Activated CD4-positive, CD25-positive, alpha-beta regulatory T cell treated with anti-CD3 and anti-CD28 coated beads, Interleukin-2, amount 50 U/mL, for 72 hours (primary cell): ENCODE data around the gene CD180.

Experiments used
- DNase-seq: peaks from one replicate; pipeline ENCODE4 v3.0.0; 2021

CD180 gene

DNA sequence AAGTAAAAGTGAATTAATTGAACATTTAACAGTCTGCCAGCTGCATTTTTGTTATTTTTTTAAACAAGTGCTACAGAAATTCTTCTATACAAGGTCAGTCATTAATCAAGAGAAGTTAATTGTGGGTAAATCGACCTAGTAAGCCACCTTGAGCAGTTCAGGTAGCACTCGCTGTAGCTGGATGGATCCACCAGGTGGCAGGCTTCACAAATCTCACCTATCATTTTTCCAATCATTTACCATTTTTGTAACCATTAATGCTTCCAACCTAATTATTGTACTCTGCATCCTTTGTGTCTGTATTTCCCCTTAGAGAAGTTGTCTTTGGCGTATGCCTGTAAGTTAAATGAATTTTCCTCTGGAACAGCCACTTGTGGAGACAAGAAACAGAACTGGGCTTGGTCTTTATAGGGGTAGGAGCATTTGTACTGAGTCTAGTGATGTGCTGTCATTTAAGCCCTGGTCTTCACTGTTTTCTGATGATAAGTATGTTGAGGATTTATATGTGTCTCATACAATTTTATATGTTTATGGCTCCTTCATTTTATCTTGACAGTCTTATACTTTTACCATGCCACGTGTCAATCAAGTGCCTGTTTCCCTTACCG lies 39.5 kb downstream of the CD180 start:
- DNase-seq, result peak; percentile 37

DNA sequence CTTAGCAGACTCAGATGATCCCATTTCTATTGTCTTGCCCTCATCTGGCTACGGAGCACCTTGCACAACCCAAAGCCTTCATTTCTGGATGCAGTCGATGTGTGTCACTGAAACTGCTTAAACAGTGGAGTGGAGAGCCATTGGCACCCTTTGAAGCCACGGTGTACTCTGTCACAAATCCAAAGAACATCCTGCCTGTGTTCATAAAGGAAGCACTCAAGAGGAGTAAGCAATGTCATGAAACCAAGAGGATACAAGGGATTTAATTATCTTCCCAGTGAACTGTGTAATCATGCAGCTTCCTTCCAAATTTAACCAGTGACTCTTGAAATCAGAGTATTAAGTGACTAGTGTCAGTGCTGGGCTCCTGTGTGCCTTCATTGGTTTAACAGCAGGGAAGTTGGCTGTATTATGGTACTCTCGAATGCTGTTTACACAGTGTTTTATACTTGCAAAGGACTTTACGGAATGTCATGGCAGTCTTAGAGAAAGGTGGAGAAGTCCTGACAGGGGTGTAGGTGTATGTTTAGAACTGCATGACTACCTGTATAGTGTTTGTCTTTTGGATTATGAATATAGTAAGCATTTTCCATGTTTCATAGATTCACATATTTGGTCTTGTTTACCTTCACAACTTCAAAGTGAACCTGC lies 41.9 kb downstream of the CD180 start:
- no peak for DNase-seq

DNA sequence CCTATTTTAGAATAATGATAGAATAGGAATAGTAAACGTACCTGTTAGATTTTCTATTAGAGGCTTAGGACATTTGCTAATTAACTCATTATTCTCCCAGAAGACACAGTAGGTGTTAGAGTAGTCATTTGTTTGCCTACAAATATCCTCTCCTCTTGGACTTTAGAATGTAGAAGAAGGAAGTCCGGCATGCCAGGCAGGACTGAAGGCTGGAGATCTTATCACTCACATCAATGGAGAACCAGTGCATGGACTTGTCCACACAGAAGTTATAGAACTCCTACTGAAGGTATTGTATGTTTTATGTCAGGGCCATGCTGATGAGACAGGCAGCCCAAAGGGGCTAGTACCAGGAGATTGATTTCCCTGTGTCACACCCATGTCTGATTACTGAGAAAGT lies 43.3 kb downstream of the CD180 start:
- DNase-seq, result no peak

DNA sequence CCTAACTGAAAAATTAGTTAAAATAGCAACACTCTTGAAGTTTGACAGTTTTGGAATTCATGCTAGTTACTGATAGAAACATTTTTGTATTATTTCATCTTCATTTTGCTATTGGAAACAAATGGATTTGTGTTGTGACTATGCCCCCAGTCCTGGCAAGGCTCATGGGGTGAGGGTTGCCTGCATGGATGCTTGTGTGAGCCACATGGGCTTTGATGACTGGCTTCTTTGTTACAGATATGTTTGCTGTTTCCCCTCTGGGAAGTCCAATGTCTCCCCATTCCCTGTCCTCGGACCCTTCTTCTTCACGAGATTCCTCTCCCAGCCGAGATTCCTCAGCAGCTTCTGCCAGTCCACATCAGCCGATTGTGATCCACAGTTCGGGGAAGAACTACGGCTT lies 44.2 kb downstream of the CD180 start:
- DNase-seq, result no peak

DNA sequence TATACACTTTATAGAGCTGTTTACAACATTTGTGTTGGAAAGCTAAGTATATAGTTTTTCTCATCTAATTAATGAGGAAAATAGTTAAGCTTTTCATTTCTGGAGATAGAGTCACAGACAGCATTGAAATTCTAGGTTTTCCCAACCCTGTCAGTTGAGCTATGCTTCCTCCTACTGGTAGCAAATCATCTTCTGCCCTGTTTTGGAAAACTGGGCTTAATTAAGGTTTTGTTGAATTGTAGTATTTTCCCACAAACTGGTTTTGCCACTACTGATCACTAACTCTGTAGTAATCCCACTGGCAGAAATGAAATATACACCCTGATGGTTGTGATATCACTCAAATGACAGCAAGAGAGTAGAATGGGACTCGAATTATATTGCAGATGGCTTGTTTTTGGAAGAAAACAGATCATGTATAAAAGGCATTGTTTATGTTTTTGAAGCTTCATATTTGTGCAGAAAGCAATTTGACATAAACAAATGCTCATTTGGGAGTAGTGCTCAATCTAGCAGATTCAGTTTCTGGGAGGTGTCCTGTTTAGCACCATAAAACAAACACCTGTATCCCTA lies 46.6 kb downstream of the CD180 start:
- DNase-seq, result no peak

DNA sequence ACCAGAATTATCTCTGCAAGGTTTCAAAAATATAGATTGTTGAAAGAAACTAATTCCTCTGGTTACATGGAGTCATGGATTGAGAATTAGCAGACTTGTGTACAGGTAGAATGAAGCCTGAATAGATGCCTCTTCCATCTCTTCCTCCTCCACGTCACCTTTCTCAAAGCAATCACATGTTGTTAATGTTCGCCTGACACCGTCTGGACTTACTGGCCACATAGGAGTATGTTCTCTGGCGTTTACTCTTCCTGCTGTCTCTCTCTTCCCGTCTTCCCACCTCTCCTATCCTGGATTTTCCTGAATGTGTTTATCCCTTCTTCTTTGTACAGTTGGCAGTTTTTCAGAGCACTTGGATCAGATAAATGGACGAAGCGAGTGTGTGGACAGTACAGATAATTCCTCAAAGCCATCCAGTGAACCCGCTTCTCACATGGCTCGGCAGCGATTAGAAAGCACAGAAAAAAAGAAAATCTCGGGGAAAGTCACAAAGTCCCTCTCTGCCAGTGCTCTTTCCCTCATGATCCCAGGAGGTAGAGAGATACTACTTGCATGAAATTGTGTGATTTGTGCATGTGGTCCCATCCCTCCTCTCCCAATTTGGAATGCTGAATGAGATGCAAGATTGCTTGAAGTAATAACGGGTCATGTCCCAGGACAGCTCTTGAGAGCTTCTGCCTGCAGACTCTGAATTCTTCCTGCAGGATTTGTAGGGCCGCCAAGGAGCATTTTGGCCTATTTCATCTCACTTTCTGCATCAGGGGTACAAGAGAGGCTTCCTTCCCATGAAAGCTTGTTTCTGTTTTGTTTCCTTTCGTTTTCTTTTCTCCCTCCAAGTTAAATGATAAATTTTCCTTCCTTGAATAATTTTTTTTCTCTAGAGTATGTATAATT lies 47.3 kb downstream of the CD180 start:
- DNase-seq, result no peak

DNA sequence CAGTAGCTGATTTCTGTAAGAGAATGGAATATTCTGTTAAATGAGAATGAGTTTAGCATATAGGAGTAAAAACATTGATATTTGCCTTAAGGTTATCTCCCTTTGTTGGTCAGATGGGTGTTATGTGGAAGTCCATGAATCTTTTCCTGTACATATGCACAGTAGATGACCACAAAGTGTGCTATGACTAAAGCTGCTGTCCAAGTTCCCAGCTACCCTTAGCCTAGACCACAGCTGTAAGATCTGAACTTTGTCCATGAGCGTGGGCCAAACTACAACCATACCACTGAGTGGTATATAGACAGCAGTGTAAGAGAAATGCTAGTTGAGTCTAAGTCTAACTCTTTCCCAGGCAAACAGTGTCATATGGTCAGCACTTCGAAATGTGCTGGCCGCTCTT lies 48.8 kb downstream of the CD180 start:
- no peak for DNase-seq

DNA sequence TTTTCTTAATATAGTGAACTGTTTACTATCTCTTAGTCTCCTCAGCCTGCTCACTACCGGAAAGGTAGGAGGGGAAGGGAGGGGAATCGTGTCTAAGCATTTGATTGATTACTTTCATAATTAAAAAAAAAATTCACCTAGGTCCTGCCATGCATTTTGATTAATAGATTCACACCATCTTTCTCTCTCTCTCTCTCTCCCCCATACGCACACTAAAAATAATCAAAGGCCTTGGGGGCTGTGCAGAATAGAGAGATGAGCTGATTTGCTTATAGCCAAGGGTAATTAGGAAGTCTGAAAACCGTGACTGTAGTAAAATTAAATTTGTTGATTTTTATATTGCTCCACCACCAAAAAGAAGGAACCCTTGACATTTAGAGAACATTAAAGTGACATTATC lies 49.6 kb downstream of the CD180 start:
- no peak for DNase-seq

DNA sequence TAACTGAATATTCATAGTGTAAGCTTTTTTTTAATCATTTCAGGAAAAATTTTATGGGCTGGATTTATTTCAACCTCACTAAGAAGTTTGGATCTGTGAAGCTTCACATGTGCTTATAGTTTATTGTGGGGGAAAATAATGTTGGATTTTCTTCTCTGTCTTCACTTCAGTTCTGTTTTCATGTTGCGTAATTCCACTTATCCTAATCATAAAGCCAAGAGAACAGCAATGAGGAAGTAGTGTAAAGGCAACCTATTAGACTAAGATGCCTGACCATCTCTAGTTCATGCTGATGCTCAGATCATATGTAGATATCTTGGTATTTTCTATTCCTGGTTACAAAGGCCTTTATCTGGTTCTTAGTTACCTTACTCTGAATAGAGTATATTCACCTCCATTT lies 50.0 kb downstream of the CD180 start:
- DNase-seq, result no peak

DNA sequence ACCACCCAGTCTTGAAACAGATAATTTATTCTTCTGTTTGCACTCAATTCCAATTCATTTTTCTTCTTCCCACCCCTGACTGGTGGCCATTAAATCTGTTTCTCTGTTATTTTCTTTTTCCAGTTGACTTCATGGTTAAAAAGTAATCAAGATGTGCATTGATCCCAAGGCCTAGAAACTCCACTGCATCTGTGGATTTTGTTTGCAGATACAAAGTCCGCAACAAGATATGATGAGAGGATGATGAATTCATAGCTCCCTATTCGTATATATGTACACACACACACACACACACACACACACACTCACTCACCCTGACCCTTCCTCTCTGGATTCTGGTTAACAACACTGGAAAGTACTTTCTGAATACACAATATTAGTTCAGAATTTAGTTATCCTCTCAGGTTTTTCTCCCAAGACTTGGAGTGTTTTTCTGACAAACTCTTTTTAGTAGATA lies 52.4 kb downstream of the CD180 start:
- DNase-seq, result no peak

DNA sequence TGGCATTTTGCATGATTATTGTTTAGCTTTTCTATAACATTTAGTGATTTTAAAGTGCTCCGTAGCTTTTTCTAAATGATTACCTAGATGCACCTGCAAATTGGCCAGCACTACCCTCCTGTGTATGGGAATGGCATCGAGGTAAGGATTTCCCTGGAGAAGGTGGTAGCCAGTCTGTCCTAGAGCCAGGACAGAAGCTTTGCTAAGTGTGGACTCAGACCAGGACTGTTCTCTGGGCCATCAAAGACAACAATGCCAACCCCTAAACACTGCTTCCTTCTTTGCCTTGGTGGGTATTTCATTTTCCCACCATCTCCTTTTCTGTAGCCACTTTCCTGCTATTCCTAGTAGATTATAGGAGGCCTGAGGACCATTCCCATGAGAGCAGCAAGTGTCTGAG lies 53.0 kb downstream of the CD180 start:
- no peak for DNase-seq

DNA sequence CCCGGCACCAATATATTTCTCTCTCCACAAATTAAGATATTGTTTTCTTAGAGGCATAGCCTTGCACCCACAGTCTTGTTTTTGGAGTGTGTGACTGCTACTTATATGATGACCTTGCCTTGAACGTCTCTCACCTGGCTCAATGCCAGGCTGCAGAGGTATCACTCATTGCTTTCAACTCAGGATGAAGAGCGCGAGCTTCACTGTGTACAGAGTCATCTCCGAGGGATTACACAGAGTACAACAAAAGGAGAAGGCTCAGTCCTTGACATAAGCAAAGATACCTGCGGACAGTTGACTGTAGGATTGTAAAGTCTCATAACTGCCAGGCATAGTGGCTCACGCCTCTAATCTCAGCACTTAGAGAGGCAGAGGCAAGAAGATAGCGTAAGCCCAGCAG lies 53.8 kb downstream of the CD180 start:
- DNase-seq, result no peak

DNA sequence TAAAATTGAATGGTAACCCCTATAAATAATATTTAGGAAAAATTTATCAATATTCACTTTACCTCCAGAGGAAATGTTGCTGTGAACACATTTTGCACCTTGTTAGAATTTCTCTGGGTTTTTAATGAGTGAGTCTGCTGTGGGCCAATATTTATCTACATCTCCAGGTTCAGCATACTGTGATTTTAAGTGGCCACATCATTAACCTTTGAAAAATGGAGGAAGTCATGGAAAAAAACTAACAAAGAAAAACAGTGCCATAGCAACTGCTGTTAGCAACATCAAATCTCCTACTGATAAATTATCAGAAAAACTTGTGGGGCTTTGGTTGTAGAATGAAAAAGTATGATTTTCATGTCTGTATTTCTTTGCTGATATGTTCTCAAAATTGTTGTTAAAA lies 55.0 kb downstream of the CD180 start:
- no peak for DNase-seq

DNA sequence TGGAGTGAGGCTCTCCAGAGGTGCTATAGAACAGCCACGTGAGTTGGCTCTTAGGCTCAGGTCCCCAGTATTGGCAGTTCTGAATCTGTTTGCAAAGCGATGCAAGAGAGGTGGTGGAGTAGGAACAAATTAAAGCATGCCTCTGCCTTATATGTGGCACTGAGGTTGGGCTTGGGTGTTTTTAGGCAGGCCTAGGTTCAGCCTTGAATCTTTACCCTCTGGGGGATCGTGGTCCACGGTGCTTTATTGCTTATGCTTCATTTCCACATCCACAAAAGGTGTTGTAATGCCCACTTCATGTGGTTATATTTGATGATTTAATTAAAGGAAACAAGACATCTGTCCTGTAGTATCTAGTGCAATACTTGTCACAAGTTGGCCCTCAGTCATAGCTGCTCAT lies 56.2 kb downstream of the CD180 start:
- DNase-seq, result no peak

DNA sequence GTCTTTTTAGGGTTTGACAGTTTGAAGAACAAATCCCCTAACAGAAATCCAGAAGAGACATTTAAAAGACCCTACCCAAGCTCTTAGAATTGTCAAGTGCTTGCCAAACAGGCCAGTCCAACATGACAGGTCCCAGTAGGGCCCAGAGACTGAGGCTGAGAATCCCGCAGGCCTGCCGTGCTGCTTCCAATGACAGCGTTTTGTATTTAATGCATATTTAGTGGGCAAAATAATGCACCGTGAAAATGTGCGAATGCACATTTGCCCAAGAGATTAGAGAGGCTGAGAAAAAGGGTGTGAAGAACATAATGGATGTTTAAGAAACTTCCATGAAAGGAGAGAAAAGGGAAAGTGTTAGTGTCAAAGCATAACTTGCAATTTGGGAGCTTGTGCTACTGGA lies 57.6 kb downstream of the CD180 start:
- no peak for DNase-seq

DNA sequence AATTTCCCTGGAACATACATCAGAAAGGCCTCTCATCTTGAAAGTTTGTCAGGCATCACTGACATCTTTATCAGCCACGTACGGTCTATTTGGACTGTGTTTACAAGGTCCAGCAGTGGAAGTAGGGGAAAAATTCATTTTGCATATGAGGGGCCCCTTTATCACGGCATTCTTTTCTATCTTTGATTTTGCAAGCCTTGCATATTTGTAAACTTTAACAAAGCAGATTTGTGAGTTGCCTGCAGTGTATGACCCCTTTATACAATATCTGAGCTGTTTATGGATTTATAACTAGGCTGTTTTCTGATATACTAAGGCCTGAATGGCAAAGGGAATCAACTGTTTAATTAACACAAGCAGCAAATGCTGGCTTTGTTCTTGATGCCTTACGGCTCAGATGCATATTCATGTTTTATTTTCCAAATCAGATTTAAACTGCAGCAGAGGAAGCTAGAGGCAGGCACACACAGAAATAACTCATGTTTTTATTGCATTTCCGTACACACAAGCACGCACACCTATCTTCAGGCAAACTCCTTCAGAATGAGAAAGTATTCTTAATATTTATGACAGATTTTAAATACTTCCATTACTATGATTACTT lies 61.1 kb downstream of the CD180 start:
- no peak for DNase-seq

DNA sequence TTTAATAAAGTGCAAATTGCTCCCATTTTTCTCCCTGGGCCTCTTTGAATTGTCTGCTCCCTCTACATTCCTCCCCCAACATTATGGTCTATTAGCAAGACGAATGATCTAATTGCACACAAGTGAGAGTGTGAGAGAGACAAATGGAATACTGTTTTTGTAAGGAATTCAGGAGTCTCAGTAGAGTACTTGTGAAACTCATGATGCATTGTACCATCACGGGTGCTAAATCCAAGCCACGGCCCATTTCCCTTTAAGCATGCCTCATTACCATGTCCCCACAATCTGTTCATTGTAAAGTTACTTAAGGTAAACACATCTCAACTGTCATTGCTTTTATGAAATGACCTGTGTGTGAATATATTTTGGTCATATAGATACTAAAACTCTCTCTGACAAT lies 62.8 kb downstream of the CD180 start:
- DNase-seq, result no peak

DNA sequence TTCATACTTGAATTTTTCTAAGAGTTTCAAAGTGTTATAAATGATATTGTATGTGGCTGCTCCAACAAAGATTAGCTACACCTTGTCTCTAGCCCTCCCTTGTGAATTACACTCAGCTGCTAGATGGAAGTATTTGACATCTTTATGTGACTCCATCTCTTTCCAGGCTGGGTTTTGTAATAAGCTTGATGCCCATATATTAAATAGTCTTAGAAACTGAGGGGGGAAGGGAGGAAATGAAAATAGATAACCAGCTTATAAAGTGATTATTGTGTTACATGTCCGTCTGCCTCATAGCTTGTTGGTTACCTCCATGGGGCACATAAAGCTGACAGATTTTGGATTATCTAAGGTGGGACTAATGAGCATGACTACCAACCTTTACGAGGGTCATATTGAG lies 63.4 kb downstream of the CD180 start:
- no peak for DNase-seq

DNA sequence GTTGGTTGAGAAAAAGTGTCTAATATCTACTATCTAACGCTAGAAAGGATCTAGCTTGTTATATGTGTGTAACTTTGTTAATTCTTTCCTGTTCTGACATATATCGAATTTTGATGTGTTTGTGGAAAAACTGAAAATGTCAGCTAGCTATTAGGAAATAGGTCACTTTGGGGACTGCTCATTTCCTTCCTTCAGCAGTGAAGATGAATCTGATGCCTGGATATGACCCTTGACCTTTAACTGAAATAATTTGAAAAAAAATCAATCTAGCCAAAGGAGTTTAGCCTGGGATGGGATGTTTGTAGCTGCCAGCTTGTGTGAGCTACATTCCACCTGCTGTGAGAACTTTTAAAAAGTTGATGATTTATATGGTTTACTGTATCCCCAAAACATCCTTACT lies 66.8 kb downstream of the CD180 start:
- DNase-seq, result no peak
